Astrocyte of the spinal cord (primary cell): Measurements from ENCODE around the gene DYNC1I1.
A peak's percentile ranks its signal among the peaks of the same experiment; 100 is the strongest.

Source experiments
- DNase-seq: peaks from one replicate; pipeline ENCODE4 v3.0.0; 2011; ENCODE audit warnings: low read depth, low spot score
- H3K4me3 ChIP-seq: 2 replicates; pipeline ENCODE4 v1.5.1; 2011; ENCODE audit warnings: low read depth, mild to moderate bottlenecking, low read length, moderate library complexity
- CTCF ChIP-seq: IDR thresholded peaks from 2 replicates; pipeline ENCODE4 v1.5.1; 2012; ENCODE audit warnings: low read depth, mild to moderate bottlenecking, low read length, inconsistent platforms
- in situ Hi-C: cut with HindIII; loops from 2 replicates; pipeline ENCODE4 v1.10.0; 2017; ENCODE audit warnings: low sequenced_read_pairs

Gene DYNC1I1

GRCh38 chr7:95986178-95986764, 213.9 kb downstream of the DYNC1I1 start:
- TF ChIP-seq CTCF, result no peak
- in situ Hi-C loops, result no loop called here
- DNase-seq, result no peak
- no peak overlapping the region for H3K4me3 ChIP-seq

GRCh38 chr7:95989301-95989700, 216.9 kb downstream of the DYNC1I1 start:
- DNase-seq, result no peak
- in situ Hi-C loops, result no loop called here
- TF ChIP-seq CTCF, result no peak
- H3K4me3 ChIP-seq, result no peak overlapping the region

- no peak for DNase-seq
- peak; percentile 5 for TF ChIP-seq CTCF
- in situ Hi-C loops, result no loop called here
- H3K4me3 ChIP-seq, result no peak overlapping the region
Observed at GRCh38 chr7:95993380-95993779, 221.0 kb downstream of the DYNC1I1 start.

GRCh38 chr7:95996174-95996573, 223.8 kb downstream of the DYNC1I1 start:
- no peak overlapping the region for H3K4me3 ChIP-seq
- no peak for TF ChIP-seq CTCF
- in situ Hi-C loops, result no loop called here
- no peak for DNase-seq

- in situ Hi-C loops, result no loop called here
- DNase-seq, result no peak
- no peak for TF ChIP-seq CTCF
- no peak overlapping the region for H3K4me3 ChIP-seq
Observed at GRCh38 chr7:95996886-95997285, 224.5 kb downstream of the DYNC1I1 start.

GRCh38 chr7:95997632-95998031, 225.3 kb downstream of the DYNC1I1 start:
- in situ Hi-C loops, result no loop called here
- no peak overlapping the region for H3K4me3 ChIP-seq
- TF ChIP-seq CTCF, result no peak

GRCh38 chr7:95999481-95999880, 227.1 kb downstream of the DYNC1I1 start:
- no peak overlapping the region for H3K4me3 ChIP-seq
- no peak for TF ChIP-seq CTCF
- in situ Hi-C loops, result no loop called here
- DNase-seq, result no peak

More at GRCh38 chr7:95997632-95998031, 225.3 kb downstream of the DYNC1I1 start:
- DNase-seq, result no peak
